HG02943 (cell line): ENCODE results near the gene TNFAIP8L1.

Source experiments
- ATAC-seq: cut with Tn5 transposase; IDR thresholded peaks from one replicate; pipeline ENCODE4 v1.9.1; 2021; ENCODE audit warnings: mild to moderate bottlenecking, low read depth, moderate library complexity; ENCODE audit not compliant: unreplicated experiment

The TNFAIP8L1 gene

DNA sequence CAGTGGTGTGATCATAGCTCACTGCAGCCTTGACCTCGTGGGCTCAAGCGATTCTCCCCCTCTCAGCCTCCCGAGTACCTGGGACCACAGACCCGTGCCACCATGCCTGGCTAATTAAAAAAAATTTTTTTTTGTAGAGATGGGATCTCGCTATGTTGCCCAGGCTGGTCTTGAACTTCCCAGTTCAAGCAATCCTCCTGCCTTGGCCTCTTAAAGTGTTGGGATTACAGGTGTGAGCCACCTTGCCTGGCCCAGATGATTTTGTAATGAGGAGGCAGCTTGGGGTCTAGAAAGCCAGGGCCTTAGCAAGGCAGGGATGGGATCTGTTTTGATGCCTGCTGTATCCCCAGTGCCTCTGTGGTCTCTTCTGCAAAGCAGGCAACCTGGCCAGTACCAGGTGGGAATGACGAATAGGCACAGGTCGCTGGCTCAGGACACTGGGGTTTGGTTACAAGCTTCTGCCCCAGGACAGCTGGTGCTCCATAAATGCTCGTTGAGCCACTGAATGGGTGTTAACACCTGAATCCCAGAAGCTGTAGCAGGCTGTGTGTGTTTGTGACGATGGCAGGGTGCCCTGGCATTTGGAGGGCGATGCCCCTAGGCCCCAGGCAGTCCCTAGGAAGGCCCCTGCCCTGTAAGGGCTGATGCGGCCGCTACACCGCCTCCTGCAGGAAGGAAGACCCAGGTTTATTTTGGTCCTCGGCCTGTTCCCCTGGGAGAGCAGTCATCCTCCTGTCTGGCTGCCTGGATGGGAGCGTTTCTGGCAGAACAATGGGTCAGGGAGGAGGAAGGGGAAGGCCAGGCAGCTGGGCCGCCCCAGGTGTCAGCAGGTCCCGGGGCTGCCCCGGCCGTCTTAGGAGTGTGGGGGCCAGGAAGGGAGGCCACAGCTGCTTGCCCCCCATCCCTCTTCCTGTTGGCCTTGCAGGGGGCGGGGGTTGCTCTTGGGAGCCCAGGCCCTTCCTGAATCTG is 8.6 kb downstream of the TNFAIP8L1 start:
- no peak for ATAC-seq

DNA sequence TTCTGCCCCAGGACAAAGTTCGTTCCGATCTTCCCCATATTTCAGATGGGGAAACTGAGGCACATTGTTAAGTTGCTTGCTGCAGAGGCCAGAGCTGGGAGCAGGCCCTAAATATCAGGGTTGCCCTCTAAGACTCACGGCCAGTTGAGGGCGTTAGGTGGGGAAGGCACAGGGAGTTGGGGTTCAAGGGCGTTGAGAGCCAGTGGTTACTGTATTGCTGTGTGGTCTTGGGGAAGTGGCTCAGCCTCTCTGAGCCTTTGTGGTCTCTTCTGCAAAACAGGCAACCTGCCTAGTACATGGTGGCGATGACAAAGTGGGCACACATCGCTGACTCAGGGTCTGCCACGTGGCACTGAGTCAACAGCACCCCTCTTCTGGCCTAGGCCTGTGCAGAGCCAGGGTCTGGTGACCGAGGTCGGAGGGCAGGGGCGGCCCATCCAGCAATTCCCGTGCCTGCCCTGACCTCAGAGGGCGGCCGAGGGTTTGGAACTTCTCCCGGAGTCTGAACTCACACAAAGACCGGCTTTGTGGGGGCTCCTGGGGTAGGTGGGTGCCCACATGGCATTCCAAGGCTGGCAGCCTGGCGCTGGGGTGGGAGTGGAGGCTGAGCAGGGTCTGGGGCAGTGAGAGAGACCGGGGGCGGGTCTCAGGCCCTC is 10.2 kb downstream of the TNFAIP8L1 start:
- ATAC-seq = no peak

DNA sequence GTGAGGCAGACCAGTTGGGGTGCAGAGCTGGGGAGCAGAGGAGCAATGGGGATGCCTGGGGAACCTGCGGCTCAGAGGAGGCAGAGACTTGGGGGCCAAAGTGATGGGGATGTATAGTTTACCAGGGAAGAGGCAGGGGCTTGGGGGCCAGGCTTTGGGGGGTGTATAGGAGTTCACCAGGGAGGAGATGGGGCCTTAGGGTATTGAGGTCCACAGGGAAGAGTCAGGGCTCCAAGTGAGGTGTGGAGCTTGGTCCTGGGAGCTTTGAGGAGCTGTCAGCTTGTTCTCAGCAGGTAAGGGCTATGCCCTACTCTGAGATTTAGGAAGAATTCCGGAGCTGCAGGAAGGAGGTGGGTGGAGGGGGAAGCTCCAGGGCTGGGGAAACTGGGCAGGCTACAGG is 10.8 kb downstream of the TNFAIP8L1 start:
- no peak for ATAC-seq

DNA sequence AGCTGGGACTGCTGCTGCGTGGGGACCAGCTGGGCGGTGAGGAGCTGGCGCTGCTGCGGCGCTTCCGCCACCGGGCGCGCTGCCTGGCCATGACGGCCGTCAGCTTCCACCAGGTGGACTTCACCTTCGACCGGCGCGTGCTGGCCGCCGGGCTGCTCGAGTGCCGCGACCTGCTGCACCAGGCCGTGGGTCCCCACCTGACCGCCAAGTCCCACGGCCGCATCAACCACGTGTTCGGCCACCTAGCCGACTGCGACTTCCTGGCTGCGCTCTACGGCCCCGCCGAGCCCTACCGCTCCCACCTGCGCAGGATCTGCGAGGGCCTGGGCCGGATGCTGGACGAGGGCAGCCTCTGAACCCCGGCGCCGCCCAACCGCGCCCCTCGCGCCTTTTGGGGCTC is 12.8 kb downstream of the TNFAIP8L1 start:
- no peak for ATAC-seq

DNA sequence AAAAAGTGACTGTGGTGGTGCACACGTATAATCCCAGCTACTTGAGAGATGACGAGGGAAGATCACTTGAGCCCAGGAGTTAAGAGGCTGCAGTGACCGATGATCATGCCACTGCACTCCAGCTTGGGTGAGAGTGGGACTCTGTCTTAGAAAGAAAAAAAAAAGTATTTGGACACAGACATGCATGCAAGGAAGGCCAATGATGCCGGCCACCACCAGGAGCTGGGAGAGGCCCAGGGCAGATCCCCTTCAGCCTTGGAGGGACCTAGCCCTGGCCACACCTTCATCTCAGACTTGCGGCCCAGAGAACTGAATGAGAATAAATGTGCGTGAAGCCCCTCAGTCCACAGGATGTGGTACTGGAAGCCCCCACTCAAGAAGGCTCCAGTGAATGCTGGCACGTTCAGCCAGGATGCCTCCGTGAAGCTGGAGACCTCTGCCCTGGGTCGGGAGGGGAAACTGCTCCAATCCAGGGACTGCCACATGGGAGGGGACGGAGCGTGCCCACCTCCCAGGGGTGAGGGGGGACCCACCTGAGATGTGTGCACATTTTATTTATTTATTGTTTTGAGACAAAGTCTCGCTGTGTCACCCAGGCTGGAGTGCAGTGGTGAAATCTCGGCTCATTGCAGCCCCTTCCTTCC is 14.6 kb downstream of the TNFAIP8L1 start:
- no peak for ATAC-seq

DNA sequence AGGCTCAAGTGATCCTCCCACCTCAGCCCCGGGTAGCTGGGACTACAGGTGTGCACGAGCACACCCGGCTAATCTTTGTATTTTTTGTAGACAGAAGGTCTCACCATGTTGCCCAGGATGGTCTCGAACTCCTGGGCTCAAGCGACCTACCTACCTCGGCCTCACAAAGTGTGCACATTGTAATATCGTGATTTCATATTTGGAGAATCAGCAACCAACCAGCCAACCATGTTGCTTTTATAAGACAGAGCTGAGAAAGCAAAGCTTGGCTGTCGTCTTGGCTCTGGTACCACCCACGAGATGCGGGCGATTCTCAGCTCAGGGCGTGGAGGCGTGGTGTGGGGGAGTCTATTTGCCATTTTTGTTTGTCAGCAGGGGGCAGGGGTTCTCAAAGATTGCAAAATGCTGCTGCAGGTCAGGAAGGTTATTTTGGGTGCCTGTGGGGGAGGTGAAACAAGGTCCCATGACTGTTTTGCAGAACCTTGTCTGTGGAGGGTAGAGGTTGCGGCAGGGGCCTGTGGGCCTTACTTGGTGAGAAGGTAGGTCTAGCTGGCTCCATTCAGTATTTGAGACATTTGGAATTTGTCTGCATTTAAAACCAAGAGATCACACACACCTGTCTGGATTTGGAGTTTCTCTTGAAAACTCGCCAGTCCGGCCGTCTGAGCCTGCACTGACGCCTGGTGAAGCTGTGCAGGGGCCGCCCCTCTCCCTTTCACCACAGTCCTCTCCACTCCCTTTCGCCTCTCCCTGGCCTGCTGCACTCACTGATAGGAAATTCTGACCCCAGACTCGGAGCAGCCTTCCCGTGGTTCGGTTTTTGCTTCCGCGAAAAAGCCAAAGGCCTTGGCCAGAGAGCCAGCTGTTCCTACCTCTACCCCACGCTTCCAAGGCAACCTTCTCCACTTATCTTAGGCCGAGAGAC is 15.4 kb downstream of the TNFAIP8L1 start:
- no peak for ATAC-seq

DNA sequence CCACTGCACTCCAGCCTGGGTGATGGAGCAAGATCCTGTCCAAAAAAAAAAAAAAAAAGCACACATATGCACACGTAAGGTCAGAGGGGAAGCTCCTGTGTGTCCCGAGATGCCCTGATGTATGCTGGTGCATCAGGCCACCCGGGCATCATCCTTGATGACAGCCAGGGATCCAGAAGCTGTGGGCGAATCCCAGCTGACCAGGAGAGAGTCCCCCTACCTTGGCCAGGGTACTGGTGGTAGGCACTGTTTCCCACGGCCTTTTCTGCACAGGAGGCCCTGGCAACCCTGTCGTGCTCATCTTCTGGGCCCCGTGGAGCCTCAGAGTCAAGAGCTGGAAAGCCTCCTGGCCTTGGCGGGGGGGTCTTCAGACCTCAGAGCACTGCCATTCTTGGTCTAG is 16.8 kb downstream of the TNFAIP8L1 start:
- ATAC-seq = no peak

DNA sequence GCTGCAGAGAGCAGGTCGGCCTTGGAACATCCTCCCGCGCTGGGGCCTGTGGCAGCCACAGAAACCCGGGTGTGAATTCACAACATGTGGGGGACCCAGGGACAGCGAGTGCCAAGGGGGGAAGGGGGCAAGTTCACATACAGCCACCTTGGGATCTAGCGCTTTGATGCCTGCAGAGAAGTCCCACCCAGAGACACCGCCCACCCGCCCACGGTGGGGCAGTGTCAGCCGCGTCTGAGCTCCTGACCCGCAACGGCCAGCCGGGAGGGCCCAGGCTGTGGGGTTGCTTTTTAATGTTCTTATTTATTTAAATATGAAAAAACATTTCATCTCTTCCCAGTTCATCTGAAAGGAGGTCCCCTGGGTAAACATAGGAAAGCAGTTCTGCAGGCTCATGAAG is 17.9 kb downstream of the TNFAIP8L1 start:
- no peak for ATAC-seq

DNA sequence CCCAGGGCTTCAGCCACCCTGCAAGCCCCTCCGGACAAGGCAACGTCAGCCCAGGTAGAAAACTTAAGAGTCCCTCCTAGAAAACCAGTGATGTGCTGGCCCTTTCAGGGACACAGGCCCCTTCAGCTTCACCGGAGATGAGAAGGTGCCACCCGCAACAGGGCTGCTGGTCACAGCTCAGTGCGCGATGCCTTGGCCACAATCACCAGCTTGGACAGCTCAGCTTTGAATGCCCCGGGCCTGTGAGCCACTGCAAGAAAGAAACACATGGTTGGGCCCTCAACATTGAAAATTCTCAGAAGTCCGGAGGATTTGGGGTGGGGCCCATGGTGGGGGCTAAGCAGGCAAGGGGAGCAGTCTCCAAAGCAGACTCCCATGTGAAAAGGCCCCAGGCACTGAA is 18.5 kb downstream of the TNFAIP8L1 start:
- ATAC-seq = no peak

DNA sequence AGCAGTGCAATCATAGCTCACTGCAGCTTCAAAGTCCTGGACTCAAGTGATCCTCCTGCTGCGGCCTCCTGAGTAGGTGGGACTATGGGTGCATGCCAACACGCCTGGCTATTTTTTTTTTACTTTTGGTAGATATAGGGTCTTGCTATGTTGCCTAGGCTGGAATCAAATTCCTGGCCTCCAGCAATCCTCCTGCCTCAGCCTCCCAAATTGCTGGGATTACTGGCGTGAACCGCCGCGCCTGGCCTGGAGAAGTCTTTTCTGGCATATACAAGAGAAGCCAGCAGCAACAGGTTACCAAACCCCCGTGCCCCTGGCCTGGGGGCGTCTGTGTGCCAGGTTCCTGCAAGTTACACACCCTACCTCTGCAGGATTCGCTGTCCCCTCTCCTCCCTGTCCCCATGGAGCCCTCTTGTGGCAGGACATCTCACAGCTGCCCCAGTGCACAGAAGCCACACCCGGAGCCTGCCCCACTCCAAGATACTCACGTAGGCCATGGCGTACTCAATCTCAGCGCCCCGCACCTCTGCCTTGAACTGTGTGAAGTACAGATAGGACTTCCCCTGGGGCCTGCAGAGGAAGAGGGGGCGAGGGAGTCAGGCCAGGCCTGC is 21.0 kb downstream of the TNFAIP8L1 start:
- ATAC-seq = no peak

DNA sequence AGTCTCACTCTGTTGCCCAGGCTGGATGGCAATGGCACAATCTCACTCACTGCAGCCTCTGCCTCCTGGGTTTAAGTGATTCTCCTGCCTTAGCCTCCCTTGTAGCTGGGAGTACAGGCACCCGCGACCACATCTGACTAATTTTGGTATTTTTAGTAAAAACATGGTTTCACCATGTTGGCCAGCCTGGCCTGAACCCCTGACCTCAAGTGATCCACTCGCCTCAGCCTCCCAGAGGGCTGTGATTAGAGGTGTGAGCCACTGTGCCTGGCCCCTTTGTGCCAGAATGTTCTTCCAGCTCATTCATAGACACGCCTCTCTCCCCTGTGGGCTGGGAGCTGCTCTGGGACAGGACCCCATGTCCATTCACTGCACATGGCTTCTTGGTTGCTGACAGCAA is 21.7 kb downstream of the TNFAIP8L1 start:
- no peak for ATAC-seq

DNA sequence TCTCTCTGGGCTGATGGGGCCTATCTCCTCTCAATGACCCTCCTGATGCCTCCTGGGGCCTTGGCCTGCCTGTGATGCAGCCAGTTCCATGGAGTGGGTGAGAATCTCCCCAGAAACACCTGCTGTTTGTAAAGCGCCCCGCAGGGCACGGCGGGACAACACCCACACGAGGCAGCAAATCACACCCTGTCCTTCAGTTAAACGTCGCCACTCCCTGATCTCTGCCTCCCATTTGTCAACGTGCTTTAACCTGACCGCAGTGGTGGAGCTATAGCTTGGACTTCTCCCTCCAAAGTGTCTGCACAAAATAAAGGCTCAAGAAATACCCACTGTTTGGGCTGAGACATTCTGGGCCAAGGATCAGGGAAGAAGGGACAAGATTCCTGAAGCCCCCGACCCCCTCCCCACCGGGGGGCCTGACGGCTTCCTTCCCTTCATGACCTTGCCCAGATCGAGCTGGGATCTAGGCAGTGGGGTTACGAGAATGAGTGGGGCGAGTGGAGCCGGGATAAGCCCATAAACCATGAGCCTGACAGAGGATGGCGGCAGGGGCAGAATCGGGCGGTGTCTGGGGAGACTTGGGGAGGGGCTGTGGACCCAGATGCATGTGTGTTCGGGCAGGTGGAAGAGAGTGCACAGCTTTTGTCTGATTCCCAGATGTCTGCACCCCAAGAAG is 22.8 kb downstream of the TNFAIP8L1 start:
- ATAC-seq = no peak

DNA sequence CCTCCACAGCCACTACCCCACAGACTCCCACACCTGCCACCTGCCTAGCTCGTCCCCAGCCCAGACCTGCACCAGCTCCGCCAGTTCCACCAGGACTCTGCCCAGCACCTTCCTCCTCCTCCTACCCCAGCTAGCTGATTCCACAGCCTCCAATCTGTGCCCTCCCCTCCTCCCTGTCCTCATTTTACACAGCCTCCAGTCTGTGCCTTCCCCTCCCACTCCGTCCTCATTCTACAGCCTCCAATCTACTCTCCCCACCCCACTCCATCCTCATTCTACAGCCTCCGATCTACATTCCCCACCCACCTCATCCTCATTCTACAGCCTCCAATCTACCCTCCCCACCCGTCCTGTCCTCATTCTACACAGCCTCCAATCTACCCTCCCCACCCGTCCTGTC is 23.5 kb downstream of the TNFAIP8L1 start:
- ATAC-seq = no peak

DNA sequence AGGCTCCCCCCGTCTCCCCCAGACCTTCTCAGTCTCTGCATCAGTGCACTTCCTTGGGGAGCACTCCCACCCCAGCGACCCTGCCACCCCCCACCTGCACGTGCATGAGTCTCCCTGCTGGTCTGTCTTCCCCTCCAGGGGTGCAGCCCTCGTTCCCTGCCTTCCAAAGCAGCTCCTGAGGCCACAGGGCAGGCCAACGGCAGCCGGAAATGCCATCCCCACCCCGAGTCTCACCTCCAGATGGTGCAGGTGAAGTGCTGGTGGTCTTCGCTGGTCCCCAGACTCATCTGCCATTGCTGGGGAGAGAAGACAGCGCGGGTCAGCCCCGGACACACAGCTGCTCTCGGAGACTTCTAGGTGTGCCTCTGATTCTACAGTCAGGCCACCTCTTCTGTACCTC is 25.3 kb downstream of the TNFAIP8L1 start:
- no peak for ATAC-seq

DNA sequence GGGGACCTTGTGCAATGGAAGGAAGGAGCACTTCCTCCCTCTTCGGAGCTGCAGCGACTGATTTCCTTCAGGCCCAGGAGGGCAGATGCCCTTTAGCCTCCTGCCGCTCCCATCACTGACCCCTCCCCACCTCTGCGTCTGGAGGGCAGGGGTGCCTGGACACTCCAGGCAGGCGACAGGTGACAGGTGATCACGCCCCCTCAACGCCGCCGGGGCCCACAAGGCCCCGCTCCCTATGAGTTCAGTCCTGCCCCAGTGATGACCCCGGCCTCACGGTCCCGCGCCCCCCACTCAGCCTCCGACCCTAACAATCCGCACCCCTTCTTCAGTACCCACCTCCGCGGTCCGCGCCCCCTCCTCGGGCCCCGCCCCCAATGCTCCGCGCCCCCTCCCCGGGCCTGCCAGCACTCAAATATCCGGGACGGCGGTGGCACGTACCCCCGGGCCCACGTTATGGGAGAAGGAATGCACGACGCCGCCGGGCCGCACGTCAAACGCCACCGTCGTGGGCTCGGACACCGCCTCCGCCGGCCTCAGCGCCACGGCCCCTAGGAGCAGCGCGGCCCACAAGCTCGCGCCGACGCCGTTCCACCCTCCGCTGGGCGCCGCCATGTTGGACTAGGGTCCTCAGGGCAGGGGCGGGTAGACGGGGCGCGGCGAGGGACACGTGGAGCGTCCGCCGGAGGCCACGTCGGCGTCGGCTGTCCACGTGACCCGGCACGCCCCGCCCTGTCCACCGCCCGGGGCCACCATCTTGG is 30.6 kb downstream of the TNFAIP8L1 start, which contains the start of gene MYDGF:
Gene MYDGF (minus strand): TSS at position 620 of the 758 bp plus-strand sequence. CDS start 8 bp downstream, at position 612.
- ATAC-seq = peak; percentile 84

DNA sequence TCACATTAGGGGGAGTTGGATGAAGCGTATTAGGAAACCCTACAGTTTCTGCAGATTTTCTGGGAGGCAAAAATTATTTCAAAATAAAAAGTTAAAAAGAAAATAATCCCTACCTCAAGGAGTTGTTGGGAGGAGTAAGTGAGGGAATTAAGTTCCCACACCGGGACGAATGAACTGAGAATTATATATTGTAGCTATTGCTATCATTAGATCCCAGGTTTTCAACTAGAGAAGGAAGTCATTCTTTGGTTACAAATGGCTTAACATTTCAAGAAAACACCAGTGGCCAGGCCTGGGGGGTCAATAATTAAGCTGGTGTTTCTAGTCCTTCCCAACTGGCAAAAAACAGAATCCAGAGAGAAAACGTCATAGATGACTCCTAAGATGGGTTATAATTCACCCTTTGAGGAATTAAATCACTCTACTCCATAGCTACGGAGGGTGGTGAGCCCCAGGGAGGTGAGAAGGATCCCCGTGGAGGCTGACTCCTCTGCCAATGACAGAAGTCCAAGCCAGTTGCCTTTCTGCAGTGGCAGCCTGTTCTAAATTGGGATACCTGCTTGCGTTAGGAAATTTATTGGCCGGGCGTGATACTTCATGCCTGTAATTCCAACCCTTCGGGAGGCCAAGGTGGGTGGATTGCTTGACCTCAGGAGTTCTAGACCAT is 32.0 kb downstream of the TNFAIP8L1 start:
- ATAC-seq = no peak

DNA sequence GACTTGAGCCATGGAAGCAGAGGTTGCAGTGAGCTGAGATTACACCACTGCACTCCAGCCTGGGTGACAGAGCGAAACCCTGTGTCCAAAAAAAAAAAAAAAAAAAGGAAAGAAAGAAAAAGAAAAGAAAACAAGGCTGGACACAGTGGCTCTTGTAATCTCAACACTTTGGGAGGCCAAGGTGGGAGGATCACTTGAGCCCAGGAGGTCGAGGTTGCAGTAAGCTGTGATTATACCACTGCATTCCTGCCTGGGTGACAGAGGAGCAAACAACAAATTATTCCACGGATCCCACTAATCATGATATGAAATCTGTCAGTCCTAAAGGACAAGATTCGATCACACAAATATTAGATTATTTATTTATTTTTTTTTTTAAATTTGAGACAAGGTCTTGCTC is 33.9 kb downstream of the TNFAIP8L1 start:
- no peak for ATAC-seq

DNA sequence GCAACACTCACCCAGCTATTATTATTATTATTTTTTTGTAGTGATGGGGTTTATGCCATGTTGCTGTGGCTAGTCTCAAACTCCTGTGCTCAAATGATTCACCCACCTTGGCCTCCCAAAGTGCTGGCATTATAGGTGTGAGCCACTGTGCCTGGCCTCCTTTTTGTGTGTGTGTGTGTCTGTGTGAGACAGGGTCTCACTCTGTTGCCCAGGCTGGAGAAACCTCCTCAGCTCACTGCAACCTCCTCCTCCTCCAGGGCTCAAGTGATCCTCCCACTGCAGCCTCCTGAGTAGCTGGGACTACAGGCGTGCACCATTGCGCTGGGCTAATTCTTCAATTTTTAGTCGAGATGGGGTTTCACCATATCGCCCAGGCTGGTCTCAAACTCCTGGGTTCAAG is 34.4 kb downstream of the TNFAIP8L1 start:
- no peak for ATAC-seq
